HG03175 (cell line): ENCODE results near the gene CFL1.

ENCODE experiments used
- ATAC-seq: cut with Tn5 transposase; IDR thresholded peaks from one replicate; pipeline ENCODE4 v1.9.1; 2021; ENCODE audit warnings: mild to moderate bottlenecking, moderate library complexity; ENCODE audit not compliant: unreplicated experiment

The CFL1 gene

DNA sequence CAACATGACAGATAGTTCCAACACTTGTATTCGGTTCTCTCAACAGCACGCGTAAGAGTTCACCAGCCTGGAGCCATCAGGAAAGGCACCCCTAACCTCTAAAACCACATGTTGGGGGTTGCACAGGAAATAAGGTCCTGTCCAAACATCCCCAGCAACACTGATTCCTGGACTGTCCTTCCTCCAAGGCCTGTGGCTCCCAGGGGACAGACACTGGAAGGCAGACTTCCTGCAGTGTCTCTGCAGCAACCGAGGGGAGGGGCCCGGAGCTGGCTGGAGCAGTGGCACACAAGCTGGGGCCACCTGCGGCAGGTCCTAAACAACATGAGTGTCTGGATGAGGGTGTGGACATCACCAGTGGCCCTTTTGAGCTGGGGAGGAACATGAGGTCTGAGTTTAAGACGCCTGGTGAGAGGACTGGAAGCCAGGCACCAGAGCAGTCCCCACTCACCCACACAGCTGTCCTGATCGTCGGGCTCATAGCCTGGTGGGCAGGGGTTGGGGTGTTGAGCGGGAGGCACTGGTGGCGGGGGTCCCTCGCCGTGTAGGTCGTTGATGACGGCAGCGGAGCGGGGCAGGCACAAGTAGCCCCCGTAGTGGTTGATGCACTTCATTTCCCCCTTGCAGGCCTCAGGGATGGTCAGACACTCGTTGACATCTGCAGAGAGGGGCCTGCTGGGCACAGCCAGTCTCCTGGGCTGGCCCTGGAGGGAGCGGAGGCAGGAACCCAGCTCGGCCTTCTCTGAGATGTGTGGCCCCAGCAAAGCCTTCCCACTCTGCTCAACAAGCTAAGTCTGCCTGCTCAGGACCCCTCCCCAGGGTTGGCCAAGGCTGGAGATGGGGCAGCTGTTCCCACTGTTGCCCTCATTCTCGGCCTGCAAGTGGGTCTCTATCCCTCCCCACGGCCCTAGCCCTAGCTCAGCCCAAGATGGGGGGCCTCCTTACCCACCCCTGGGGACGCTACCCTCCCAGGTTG is 13.0 kb upstream of the CFL1 start:
- ATAC-seq, result no peak

DNA sequence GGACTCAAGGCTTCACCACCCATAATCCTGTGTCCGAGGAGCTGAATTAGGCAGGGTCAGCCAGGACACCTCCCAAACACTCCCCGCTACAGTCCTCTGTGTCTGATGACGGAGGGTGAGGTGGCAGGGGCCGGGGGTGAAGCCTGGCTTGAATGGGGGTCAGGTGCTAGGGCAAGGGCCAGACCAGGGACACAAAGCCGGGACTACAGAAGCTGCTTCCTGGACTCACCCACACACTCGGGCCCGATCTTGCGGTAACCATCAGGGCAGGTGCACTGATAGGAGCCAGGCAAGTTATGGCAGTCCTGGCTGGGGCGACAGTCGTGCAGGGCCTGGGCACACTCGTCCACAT is 12.3 kb upstream of the CFL1 start:
- no peak for ATAC-seq

DNA sequence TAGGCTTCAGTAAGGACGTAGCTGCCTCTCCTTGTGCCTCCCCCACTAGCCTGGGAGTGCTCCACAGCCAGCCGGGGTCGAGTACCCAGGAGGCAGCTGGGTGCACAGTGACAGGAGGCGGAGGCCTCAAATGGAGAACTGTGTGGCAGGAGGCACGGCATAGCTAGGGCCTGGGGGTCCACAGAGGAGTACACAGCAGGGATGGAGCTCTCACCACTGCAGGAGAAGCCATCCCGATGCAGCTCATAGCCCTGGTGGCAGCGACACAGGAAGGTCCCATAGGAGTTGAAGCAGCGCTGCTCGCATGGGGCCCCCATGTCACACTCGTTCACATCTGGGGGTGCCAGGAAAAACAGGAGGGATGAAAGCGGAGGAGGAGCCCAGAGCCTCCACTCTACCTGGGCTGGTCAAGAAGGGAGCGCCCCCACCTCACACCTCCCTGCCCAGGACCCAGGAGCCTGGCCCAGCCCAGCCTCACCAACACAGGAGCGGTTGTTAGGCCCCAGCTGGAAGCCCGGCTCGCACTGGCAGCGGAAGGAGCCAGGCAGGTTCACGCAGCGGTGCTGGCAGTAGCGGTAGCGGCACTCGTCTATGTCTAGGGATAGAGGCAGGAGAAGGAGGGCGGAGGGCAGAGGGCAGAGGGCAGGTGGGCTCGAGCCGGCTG is 11.8 kb upstream of the CFL1 start:
- no peak for ATAC-seq

DNA sequence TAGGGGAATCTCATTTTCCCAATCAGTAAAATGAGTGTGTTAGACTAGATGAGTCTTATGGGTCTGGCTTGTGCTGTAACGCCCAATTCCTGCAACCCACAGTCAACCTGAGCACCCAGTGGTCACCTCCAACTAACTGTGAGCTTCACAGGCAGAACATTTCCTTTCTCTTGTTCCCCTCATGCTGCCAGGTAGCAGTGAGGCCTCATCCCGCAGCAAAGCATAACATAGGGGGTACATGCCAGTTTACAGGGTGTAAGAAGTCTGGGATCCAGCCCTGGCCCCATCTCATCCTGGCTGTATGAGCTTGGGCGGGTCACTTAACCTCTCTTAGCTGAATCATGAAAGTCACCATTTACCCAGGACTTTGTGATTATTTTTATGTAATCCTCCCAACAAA is 10.9 kb upstream of the CFL1 start:
- no peak for ATAC-seq

DNA sequence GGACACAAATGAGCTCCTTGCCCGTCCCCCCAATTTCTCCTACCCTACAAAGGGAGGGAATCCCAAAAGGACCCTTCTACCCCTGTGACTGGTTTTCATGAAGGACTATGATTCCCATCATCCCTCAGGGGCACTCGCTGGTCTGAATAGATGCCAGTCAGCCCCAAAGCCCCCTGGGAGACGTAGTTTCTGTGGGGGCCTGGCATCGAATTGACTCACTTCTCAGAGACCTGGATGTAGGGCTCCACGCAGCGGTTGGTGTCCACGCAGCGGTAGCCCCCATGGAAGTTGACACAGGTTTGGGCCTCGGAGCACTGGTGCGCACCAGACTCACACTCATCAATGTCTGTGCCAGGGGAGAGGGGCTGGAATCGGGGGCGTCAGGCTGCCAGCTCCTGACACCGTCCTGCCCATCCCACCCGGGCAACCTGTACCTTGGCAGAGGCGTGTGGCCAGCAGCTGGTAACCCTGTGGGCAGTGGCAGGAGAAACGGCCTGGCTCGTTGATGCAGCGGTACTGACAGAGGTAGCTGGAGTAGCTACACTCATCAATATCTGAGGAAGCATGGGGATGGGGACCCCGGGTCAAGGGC is 10.2 kb upstream of the CFL1 start:
- ATAC-seq, result no peak

DNA sequence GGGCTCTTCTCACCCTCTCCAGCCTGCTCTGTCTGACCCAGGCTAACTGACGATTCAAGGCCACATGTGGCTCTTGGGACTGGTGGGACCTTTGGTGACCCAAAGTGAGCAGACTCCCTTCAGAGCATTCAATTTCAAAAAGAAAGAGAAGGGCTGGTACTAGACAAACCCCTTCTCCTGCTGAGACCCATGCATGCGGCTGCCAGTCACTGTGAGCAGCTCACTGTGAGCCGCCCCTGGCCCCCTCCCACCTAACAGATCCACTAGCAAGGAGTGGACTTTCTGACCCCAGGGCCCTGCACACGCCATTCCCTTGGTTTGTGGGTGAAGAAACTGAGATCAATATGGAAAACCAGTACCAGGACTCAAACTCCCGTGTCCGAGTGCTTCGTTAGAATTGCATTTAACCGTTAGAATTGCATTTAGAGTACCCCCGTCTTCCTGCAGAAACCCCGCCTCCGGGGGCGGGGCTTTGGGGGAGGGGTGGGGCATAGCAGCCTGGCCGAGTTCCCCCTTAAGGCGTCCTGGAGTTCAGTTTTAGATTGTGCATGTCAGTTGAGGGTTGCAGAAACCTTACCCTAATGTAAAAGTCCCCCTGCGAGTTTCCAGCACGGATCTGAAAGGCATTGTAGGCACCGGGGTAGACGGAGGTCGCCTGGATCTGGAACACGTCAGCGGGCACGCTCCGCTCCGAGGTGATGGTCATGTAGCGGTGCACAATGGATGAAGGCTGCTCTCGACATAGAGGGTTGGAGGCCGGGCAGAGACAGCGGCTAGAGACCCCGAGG is 9.5 kb upstream of the CFL1 start:
- ATAC-seq, result no peak

DNA sequence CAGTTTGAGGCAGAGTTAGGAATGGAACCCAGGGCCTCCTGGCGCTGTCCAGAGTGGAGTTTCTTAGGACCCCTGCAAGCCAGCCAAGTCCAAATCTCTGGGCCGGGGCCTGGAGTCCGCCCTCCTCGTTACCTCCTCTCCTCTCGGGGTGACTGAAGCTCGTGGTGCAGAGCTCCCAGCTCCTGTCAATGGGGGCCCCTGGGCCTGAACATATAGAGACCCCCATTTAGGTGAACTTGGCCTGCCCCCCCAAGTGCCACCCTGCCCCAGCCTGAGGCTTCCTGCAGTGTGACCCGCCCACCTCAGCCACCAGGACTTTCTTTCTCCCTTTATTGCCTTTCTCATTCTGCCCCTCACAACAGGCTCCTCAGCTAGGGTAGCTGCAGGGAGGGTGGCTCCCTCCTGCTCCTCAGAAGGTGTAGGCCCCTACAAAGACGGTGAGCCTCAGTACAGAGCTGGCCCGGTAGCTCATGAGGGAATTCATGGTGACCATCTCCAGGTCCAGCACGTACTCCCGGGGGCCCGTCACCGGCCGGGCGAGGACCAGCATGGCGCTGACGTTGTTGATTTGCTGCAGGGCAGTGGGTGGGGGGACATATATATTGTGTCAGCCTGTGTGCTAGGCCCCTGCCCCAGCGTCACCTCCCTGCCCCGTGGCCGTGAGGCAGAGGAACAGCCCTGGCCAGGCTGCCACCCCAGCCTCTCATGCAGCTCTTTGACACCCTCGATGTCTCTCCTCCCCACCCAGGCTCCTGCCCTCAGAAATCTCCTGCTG is 8.7 kb upstream of the CFL1 start:
- ATAC-seq, result no peak

DNA sequence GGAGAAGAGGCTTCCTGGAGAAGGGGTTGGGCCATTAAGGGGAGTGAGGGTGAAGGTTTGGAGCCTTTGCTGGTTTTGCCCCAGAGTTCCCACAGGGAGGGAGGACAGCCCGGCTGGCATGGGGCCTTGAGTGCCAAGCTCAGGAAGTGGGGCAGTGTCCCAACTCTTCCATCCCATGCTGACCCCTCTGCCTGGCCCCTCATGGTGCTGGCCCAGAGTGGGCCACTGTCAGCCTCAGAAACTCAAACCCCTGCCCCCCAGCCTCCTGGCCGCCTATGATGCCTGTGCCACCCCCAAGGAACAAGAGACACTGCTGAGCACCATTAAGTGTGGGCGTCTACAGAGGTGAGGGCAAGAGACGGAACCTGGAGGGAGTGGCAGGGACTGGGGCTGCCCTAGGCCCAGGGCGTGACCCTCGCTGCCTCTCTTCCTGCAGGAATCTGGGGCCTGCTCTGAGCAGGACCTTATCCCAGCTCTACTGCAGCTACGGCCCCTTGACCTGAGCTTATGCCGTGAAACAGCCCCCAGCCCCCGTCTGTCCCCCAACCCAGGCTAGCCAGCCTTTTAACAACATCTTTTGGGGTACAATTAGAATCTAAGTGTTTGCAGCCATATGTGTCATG is 7.7 kb upstream of the CFL1 start:
- no peak for ATAC-seq

DNA sequence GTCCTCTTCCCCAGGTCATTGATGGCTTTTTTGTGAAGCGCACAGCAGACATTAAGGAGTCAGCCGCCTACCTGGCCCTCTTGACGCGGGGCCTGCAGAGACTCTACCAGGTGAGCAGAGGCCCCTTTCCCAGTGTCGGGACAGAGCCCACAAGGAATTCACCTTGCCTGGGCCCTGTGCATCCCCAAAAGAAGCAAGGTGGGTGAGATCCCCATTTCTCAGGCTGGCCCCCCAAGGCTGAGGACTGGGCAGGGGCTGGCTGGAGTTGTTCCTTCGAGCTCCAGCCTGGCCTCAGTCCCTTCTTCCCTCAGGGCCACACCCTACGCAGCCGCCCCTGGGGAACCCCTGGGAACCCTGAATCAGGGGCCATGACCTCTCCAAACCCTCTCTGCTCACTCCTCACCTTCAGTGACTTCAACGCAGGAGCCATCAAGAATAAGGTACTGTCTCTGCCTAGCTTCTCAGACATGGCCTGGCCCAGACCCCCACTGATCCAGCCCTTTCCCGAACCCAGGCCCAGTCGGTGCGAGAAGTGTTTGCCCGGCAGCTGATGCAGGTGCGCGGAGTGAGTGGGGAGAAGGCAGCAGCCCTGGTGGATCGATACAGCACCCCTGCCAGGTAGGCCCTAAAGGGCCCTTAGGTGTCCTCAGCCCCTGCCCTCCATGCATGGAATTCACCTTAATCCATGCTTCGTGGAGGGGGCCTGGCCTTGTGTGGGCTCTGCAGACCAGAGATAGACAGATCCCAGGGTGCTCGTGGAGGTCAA is 6.9 kb upstream of the CFL1 start:
- no peak for ATAC-seq

DNA sequence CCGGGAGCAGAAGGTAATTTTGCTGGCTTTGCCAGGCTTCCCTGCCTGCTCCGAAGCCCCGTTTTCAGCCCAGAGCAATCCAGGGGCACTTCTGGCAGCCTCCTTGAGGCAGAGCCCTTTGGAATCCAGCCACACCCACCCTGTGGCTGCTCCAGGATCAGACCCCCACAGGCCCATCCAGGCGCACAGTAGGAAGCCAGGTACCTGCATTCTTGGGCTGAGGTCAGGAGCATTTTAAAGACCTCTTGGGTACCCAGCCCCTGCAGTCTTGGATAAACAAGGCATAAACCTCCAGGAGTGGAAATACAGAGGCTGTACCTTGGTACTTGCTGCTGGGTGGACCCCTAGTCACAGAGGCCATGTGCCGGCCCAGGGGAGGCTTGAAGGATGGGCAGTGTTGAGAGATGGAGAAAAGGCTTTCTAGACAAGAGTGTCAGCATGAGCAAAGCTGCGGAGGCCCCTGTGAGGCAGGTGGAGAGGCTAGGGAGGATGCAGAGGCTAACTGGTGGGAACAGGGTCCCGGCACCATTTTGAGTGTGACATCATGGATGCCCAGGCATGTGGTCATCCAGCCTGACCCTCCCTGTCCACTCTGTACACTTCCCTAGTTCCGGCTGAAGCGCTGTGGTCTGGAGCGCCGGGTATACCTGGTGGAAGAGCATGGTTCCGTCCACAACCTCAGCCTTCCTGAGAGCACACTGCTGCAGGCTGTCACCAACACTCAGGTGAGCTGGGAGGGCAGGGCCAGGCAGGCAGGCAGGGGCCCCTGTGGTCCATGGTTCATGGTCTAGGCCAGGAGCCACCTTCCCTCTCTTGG is 6.1 kb upstream of the CFL1 start:
- no peak for ATAC-seq

DNA sequence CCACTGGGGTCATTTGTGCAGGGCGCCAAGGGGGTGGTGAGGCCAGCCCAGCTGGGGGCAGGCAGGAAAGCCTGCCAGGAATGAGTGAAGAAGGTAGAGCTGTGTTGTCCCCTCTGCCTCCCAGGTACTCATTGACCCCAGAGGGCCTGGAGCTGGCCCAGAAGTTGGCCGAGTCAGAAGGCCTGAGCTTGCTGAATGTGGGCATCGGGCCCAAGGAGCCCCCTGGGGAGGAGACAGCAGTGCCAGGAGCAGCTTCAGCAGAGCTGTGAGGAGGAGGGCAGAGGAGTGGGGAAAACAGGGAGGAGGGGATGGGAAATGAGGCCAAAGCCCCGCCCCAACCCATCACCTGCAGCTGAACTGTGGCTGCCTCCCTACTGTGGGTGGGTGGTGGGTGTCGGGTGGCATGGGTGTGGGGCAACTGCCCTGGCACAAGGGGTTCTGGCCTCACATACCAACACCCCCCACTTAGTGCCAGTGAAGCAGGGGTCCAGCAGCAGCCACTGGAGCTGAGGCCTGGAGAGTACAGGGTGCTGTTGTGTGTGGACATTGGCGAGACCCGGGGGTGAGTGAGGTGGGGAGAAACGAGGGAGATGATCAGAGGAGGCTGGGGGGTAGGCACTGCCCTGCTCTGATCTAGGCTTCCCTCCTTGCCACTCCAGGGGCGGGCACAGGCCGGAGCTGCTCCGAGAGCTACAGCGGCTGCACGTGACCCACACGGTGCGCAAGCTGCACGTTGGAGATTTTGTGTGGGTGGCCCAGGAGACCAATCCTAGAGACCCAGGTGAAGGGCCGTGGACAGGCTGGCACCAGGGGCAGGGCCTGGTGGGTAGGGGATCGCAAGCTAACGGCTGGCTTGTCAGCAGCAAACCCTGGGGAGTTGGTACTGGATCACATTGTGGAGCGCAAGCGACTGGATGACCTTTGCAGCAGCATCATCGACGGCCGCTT is 5.2 kb upstream of the CFL1 start:
- ATAC-seq, result no peak

DNA sequence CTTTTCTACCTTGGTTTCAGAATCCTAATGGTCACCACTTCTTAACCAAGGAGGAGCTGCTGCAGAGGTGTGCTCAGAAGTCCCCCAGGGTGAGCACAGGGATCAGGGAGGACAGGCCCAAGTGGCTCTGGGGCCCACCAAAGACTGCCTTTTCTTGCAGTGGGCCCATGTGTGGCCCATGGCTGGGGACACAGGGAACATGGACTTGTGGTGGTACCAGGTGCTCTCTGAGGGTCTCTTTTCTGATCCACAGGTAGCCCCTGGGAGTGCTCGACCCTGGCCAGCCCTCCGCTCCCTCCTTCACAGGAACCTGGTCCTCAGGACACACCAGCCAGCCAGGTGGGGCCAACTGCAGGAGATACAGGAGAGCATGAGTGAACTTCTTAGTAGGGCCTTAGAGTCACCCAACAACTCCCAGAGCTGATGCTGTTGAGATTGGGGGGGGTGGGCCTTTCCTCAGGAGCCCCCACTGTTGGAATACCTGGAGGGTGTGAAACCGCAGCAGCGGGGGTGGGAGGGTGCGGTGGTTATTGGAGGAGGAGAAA is 4.3 kb upstream of the CFL1 start:
- no peak for ATAC-seq

DNA sequence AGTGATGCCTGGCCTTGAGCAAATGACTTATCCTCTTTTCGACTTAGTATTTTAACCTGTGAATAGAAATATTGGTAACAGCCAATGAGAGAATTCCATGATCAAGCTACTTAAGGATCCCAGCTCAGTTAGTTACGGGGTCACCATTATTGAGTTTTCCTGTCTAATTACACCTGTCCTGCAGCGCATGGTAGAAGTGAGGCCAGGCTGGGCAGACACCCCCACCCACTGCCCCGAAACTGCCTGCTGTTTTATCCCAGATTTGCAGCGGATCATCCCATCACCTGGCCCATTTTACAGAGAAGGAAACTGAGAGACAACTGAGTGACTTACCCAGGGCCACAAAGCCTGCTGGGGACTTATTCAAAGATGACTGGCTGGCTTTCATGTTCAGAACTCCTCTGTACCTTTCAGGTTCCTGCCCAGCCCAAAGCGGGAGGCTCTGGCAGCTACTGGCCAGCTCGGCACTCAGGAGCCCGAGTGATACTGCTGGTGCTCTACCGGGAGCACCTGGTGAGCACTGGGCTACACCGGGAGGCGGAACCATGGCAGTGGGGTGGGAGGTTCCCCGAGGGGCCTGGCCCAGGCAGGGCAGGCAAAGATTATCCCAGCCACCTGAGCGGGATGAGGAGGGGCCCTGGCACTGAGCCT is 3.7 kb upstream of the CFL1 start:
- no peak for ATAC-seq

DNA sequence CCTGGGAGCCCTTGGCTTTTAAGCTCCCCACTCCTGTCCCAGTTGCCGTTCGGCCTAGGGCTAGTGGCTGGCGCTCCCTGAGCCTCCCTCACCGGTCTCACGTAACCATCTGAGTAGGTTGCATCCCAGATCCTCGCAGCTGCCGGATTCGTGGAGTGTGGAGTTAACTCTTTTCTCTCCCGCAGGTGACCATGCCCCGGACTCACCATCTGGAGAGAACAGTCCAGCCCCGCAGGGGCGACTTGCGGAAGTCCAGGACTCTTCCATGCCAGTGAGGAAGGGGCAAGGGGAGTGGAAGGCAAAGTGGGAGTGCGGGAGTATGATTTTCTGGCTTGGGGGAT is 3.2 kb upstream of the CFL1 start:
- no peak for ATAC-seq

DNA sequence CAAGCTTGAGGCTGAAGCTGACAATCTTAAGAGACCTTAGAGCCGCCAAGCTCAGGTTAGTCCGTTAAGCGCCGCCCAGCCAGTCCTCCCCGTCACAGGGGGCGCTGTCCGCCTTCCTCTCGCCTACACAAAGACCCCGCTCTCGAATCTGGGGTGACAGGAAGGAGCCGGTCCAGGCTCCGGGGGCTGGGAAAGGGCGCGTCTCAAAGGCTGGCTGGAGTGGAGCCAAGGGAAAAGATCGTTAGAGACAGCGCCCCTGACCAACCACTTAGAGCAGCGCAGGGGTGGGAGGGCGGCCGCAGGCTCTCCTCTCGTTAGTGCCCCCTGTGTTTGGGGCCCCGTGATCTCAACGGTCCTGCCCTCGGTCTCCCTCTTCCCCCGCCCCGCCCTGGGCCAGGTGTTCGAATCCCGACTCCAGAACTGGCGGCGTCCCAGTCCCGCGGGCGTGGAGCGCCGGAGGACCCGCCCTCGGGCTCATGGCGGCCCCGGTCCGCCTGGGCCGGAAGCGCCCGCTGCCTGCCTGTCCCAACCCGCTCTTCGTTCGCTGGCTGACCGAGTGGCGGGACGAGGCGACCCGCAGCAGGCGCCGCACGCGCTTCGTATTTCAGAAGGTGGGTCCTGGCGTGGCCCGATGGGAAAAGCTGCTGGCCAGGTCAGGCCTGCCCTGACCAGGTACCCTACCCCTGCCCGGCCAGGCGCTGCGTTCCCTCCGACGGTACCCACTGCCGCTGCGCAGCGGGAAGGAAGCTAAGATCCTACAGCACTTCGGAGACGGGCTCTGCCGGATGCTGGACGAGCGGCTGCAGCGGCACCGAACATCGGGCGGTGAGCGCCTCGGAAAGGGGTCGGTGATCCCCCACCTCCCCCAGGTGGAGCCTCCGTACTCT is 2.5 kb upstream of the CFL1 start, which contains the start of gene MUS81:
Gene MUS81, plus strand, starts transcription at position 156 of the 887 bp plus-strand sequence. Its CDS starts 321 bp downstream, at position 477.
- ATAC-seq, result peak; percentile 36
